Adrenal gland (tissue), 5 donors: ENCODE results near the gene SLC25A45.

Experiments used
- CTCF ChIP-seq, 6 experiments: fragments of 450-650 bp in 4 of 6; fragments of 200-600 bp in 2 of 6; sonication (generic) in 1 of 6; IDR thresholded peaks; 1 replicate in 5 of 6; 2 replicates in 1 of 6; pipeline versions ENCODE4 v1.5.1 to v1.8.0; 2016 to 2021; ENCODE audit warnings: antibody characterized with exemption in 6 of 6, mild to moderate bottlenecking in 2 of 6, moderate library complexity in 1 of 6
- POLR2A ChIP-seq, 2 donors: fragments of 450-650 bp; IDR thresholded peaks; one replicate each; pipeline ENCODE4 v1.6.1; 2017; ENCODE audit warnings: antibody characterized with exemption in 2 of 2, mild to moderate bottlenecking in 2 of 2, moderate library complexity in 1 of 2
- donor health status: DM: no; HTN: no; CAD: no.

GRCh38 chr11:65394125-65394536, 11.7 kb upstream of the SLC25A45 start:
- no peak for TF ChIP-seq CTCF (IDR thresholded peaks at IDR 0.05)
- TF ChIP-seq POLR2A (IDR thresholded peaks at IDR 0.05): no peak
